Esophagus muscularis mucosa (tissue), 3 donors: ENCODE measurements around the gene CTRB1.

Source experiments
- CTCF ChIP-seq, 3 experiments: fragments of 200-600 bp in 2 of 3; fragments of 450-650 bp in 1 of 3; sonication (generic) in 2 of 3; IDR thresholded peaks; one replicate each; pipeline ENCODE4 v1.5.1; 2017 to 2019; ENCODE audit warnings: antibody characterized with exemption in 3 of 3, mild to moderate bottlenecking in 2 of 3, moderate library complexity in 1 of 3
- POLR2A ChIP-seq: fragments of 450-650 bp; IDR thresholded peaks from one replicate; pipeline ENCODE4 v1.6.1; 2017; ENCODE audit warnings: antibody characterized with exemption, moderate library complexity, mild to moderate bottlenecking, low read depth
- POLR2AphosphoS5 ChIP-seq, 2 donors: sonication (generic); formaldehyde crosslinking; IDR thresholded peaks; one replicate each; pipeline ENCODE4 v1.6.1; 2017; ENCODE audit warnings: antibody characterized with exemption in 2 of 2

GRCh38 chr16:75169899-75170405 lies 48.8 kb upstream of the CTRB1 start:
- no peak for TF ChIP-seq POLR2A
- no peak for TF ChIP-seq POLR2AphosphoS5 (IDR thresholded peaks at IDR 0.05)
- TF ChIP-seq CTCF (IDR thresholded peaks at IDR 0.05): no peak
